H1 (cell line): Measurements from ENCODE around the gene TXNL4B. TPM values are rescaled to one million over a fixed set of nuclear protein-coding genes. Genes with fewer than 3 reads are reported as not detected.
"Not testable (repeated sequence)": the region's sequence is repeated elsewhere in the genome, so short reads cannot be mapped to it uniquely, and the experiment has no call there.

Source experiments
- CTCF ChIA-PET: fragments of 300-600 bp; sonication (Branson Sonifier 250); formaldehyde crosslinking; loops from one replicate; lab custom pipeline; 2021; ENCODE audit not compliant: partially characterized antibody; lab: Charles Lee
- POLR2A ChIA-PET: fragments of 300-600 bp; sonication (Branson Sonifier 250); formaldehyde crosslinking; loops from one replicate; lab custom pipeline; 2021; ENCODE audit warnings: inconsistent platforms; ENCODE audit not compliant: partially characterized antibody; lab: Charles Lee
- DNase-seq, 2 experiments: peaks; one replicate each; pipeline versions ENCODE4 v3.0.0 to v3.0.0-alpha.2; 2010 to 2022; ENCODE audit warnings: low spot score in 2 of 2, low read depth in 1 of 2, mixed read lengths in 1 of 2
- FAIRE-seq: peaks from 2 replicates; lab custom pipeline; 2011; peaks lifted over from hg19 to GRCh38; lab: Jason Lieb, UNC
- H2AFZ ChIP-seq: 2 replicates; pipeline ENCODE4 v1.8.1; 2012; ENCODE audit warnings: low read length, inconsistent platforms
- H2AK5ac ChIP-seq: 2 replicates; pipeline ENCODE4 v1.6.1; 2013; ENCODE audit warnings: low read depth, low read length
- H2BK120ac ChIP-seq: replicated peaks from 2 replicates; pipeline ENCODE3; 2013; ENCODE audit warnings: low read depth, low read length, inconsistent platforms
- H2BK12ac ChIP-seq: 2 replicates; pipeline ENCODE4 v1.6.1; 2013; ENCODE audit warnings: low read depth, low read length
- H2BK15ac ChIP-seq: 2 replicates; pipeline ENCODE4 v1.6.1; 2013; ENCODE audit warnings: low read length
- H2BK20ac ChIP-seq: 2 replicates; pipeline ENCODE4 v1.6.1; 2013; ENCODE audit warnings: low read length
- H2BK5ac ChIP-seq: 2 replicates; pipeline ENCODE4 v1.6.1; 2013; ENCODE audit warnings: low read depth, low read length
- H3K14ac ChIP-seq: 2 replicates; pipeline ENCODE4 v1.6.1; 2013; ENCODE audit warnings: inconsistent platforms; ENCODE audit not compliant: insufficient read length
- H3K18ac ChIP-seq: 2 replicates; pipeline ENCODE4 v1.6.1; 2013; ENCODE audit warnings: low read length; ENCODE audit errors: extremely low read depth
- H3K23ac ChIP-seq: 2 replicates; pipeline ENCODE4 v1.6.1; 2013; ENCODE audit warnings: inconsistent platforms; ENCODE audit not compliant: insufficient read length
- H3K23me2 ChIP-seq: 2 replicates; pipeline ENCODE4 v1.6.1; 2013; ENCODE audit warnings: low read depth, low read length
- H3K27ac ChIP-seq: 2 replicates; pipeline ENCODE4 v1.6.1; 2011; ENCODE audit warnings: low read depth, low read length, inconsistent platforms
- H3K27me3 ChIP-seq, 4 experiments: replicated peaks in 1 of 4; 1 replicate in 1 of 4; 2 replicates in 3 of 4; pipeline versions ENCODE4 v1.6.1 to v1.8.1; 2011 to 2013; ENCODE audit warnings: low read length in 3 of 4, mild to moderate bottlenecking in 3 of 4, inconsistent platforms in 2 of 4, mixed read lengths in 2 of 4, moderate library complexity in 1 of 4; ENCODE audit not compliant: control insufficient read depth in 3 of 4, insufficient read depth in 3 of 4; ENCODE audit errors: extremely low read depth in 1 of 4
- H3K36me3 ChIP-seq, 4 experiments: 2 replicates each; pipeline versions ENCODE4 v1.6.1 to v1.8.1; 2011 to 2013; ENCODE audit warnings: mild to moderate bottlenecking in 4 of 4, low read length in 3 of 4, moderate library complexity in 2 of 4, control low read depth in 1 of 4, inconsistent platforms in 1 of 4; ENCODE audit not compliant: insufficient read depth in 4 of 4, control insufficient read depth in 2 of 4
- H3K4ac ChIP-seq: replicated peaks from 2 replicates; pipeline ENCODE3; 2013; ENCODE audit warnings: low read length, low read depth, mixed read lengths, inconsistent platforms; ENCODE audit not compliant: insufficient read length
- H3K4me1 ChIP-seq, 4 experiments: replicated peaks in 1 of 4; 1 replicate in 1 of 4; 2 replicates in 3 of 4; pipeline versions ENCODE4 v1.6.1 to v1.8.1; 2011 to 2013; ENCODE audit warnings: low read length in 3 of 4, inconsistent platforms in 2 of 4, mixed read lengths in 1 of 4; ENCODE audit not compliant: insufficient read depth in 4 of 4, control insufficient read depth in 3 of 4
- H3K4me2 ChIP-seq, 2 experiments: 2 replicates each; pipeline versions ENCODE4 v1.6.1 to v1.8.1; 2011 to 2013; ENCODE audit warnings: low read depth in 2 of 2, low read length in 2 of 2, control low read depth in 1 of 2, inconsistent platforms in 1 of 2, mild to moderate bottlenecking in 1 of 2; ENCODE audit not compliant: insufficient read depth in 1 of 2
- H3K4me3 ChIP-seq, 4 experiments: fragments of 200-600, 300-600 bp in 1 of 4; sonication (generic), shearing (Covaris generic), sonication (Bioruptor Twin) in 1 of 4; 2 replicates each; pipeline versions ENCODE4 v1.5.1 to v1.8.1; 2011 to 2016; ENCODE audit warnings: low read length in 4 of 4, low read depth in 3 of 4, control low read depth in 2 of 4, inconsistent platforms in 2 of 4, mild to moderate bottlenecking in 2 of 4, mixed read lengths in 1 of 4, moderate library complexity in 1 of 4; ENCODE audit not compliant: insufficient read depth in 2 of 4; ENCODE audit errors: extremely low read depth in 1 of 4
- H3K56ac ChIP-seq: replicated peaks from 2 replicates; pipeline ENCODE3; 2013; ENCODE audit warnings: low read depth, mild to moderate bottlenecking, mixed read lengths, low read length, inconsistent platforms; ENCODE audit not compliant: insufficient read length
- H3K79me1 ChIP-seq: 2 replicates; pipeline ENCODE4 v1.6.1; 2013; ENCODE audit warnings: low read depth, low read length, control low read depth
- H3K79me2 ChIP-seq, 2 experiments: 2 replicates each; pipeline versions ENCODE4 v1.6.1 to v1.8.1; 2012 to 2013; ENCODE audit warnings: low read length in 2 of 2, mild to moderate bottlenecking in 2 of 2, inconsistent platforms in 1 of 2; ENCODE audit not compliant: insufficient read depth in 2 of 2, control insufficient read depth in 1 of 2
- H3K9ac ChIP-seq, 4 experiments: replicated peaks in 1 of 4; 1 replicate in 1 of 4; 2 replicates in 3 of 4; pipeline versions ENCODE4 v1.6.1 to v1.8.1; 2011 to 2013; ENCODE audit warnings: low read depth in 3 of 4, low read length in 3 of 4, control low read depth in 2 of 4, mild to moderate bottlenecking in 2 of 4, moderate library complexity in 2 of 4, inconsistent platforms in 1 of 4; ENCODE audit errors: extremely low read depth in 1 of 4
- H3K9me3 ChIP-seq, 2 experiments: 2 replicates each; pipeline versions ENCODE4 v1.6.1 to v1.8.1; 2012 to 2013; ENCODE audit warnings: mild to moderate bottlenecking in 2 of 2, moderate library complexity in 2 of 2, control low read depth in 1 of 2, inconsistent platforms in 1 of 2, low read depth in 1 of 2, low read length in 1 of 2, mixed read lengths in 1 of 2; ENCODE audit not compliant: insufficient read depth in 2 of 2
- H4K20me1 ChIP-seq, 2 experiments: replicated peaks in 1 of 2; 2 replicates each; pipeline versions ENCODE3 to v1.8.1; 2011 to 2013; ENCODE audit warnings: inconsistent platforms in 2 of 2, low read length in 2 of 2, mild to moderate bottlenecking in 1 of 2; ENCODE audit not compliant: insufficient read depth in 2 of 2, control insufficient read depth in 1 of 2
- H4K5ac ChIP-seq: 2 replicates; pipeline ENCODE4 v1.6.1; 2013; ENCODE audit warnings: low read length, low read depth, mixed read lengths, inconsistent platforms; ENCODE audit not compliant: insufficient read length
- H4K8ac ChIP-seq: 2 replicates; pipeline ENCODE4 v1.8.0; 2013; ENCODE audit warnings: mild to moderate bottlenecking, moderate library complexity, low read length, inconsistent platforms; ENCODE audit not compliant: insufficient read depth; ENCODE audit errors: extremely low read depth
- H4K91ac ChIP-seq: replicated peaks from 2 replicates; pipeline ENCODE3; 2013; ENCODE audit warnings: low read length, mixed read lengths, inconsistent platforms; ENCODE audit not compliant: insufficient read length
- WGBS, 2 experiments: shearing (Covaris generic) in 1 of 2; methylation state at CpG; one replicate each; pipeline versions ENCODE4 v1.1.6 to v1.1.7; 2013 to 2015; ENCODE audit warnings: low lambda C conversion rate in 2 of 2, mixed read lengths in 2 of 2, inconsistent platforms in 1 of 2, low coverage in 1 of 2, missing lambda C conversion rate in 1 of 2; ENCODE audit not compliant: insufficient replicate concordance in 2 of 2, insufficient coverage in 1 of 2, insufficient read length in 1 of 2; ENCODE audit errors: extremely low coverage in 1 of 2, missing lambda C conversion rate in 1 of 2; 5-methylcytosine and 5-hydroxymethylcytosine counted together
- polyA plus RNA-seq, 7 experiments: library from polyadenylated mRNA; depleted of rRNA in 3 of 7; stranded (reverse) in 5 of 7; unstranded in 2 of 7; fragments of >200 nt in 5 of 7; fragments of 200-250 nt in 2 of 7; gene quantifications; 1 replicate in 5 of 7; 2 replicates in 1 of 7; 4 replicates in 1 of 7; pipeline versions ENCODE4 v1.2.1 to v1.2.3, GENCODE V29; 2011 to 2013; ENCODE audit warnings: missing spikeins in 2 of 7, mixed read lengths in 2 of 7
- total RNA-seq: library from RNA; stranded (reverse); fragmentation: NEBNext Ultra II Directional; extraction: Animal tissue kit (Norgen Biotek cat#: 25700); gene quantifications from 2 replicates; pipeline ENCODE4 v1.2.1, GENCODE V29; 2021

The TXNL4B gene
- total and polyA plus RNA-seq, 2 of the 8 experiments (the other 6 are each of a cell fraction or from before 2014, with no cell fraction given), result 6.7 to 10.6 TPM

GRCh38 chr16:72075067-72075466 is 18.4 kb downstream of the TXNL4B start:
- not testable (repeated sequence) for H4K8ac ChIP-seq, H2BK120ac ChIP-seq, H3K14ac ChIP-seq, H3K4me2 ChIP-seq, DNase-seq, H3K9ac ChIP-seq, H3K4ac ChIP-seq, H3K79me2 ChIP-seq, H3K36me3 ChIP-seq, H3K23ac ChIP-seq, H3K27me3 ChIP-seq, H3K79me1 ChIP-seq, H4K91ac ChIP-seq, H3K9me3 ChIP-seq, H3K18ac ChIP-seq, H2AK5ac ChIP-seq, H2BK15ac ChIP-seq, H4K20me1 ChIP-seq, H3K23me2 ChIP-seq, FAIRE-seq, H3K27ac ChIP-seq, H2BK5ac ChIP-seq, H3K56ac ChIP-seq, H2AFZ ChIP-seq, H4K5ac ChIP-seq, H2BK20ac ChIP-seq, H3K4me3 ChIP-seq, H2BK12ac ChIP-seq
- CTCF ChIA-PET, result interaction anchor here (1.2 kb wide), 1 partner anchor 25 kb away, joined by 3 read pairs; no protein-coding TSS in a partner anchor
- POLR2A ChIA-PET, result interaction anchor here (1.5 kb wide), 1 partner anchor 18 kb away, joined by 4 read pairs; the partner anchor contains the start of genes DHX38 and TXNL4B
- WGBS, 2 experiments, result 92% methylated on average over 1 of the region's 6 CpGs; no CpG with 5 or more reads in 1 of the 2 experiments
- H3K4me1 ChIP-seq, result peaks cover 0 to 14% (median 2%) of the 10 kb centered on the region in 4 experiments; a peak in 3 of 7 replicates
